ENCODE data around the gene CLK3.
"Not testable (repeated sequence)": the region's sequence is repeated elsewhere in the genome, so short reads cannot be mapped to it uniquely, and the experiment has no call there.

GRCh38 chr15:74661280-74661679 lies 45.6 kb downstream of the CLK3 start:
- TF ChIP-seq, protein P1, sequence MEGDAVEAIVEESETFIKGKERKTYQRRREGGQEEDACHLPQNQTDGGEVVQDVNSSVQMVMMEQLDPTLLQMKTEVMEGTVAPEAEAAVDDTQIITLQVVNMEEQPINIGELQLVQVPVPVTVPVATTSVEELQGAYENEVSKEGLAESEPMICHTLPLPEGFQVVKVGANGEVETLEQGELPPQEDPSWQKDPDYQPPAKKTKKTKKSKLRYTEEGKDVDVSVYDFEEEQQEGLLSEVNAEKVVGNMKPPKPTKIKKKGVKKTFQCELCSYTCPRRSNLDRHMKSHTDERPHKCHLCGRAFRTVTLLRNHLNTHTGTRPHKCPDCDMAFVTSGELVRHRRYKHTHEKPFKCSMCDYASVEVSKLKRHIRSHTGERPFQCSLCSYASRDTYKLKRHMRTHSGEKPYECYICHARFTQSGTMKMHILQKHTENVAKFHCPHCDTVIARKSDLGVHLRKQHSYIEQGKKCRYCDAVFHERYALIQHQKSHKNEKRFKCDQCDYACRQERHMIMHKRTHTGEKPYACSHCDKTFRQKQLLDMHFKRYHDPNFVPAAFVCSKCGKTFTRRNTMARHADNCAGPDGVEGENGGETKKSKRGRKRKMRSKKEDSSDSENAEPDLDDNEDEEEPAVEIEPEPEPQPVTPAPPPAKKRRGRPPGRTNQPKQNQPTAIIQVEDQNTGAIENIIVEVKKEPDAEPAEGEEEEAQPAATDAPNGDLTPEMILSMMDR (IDR thresholded peaks at IDR 0.05): not testable (repeated sequence)
- TF ChIP-seq POLR2A (IDR thresholded peaks at IDR 0.05): not testable (repeated sequence)

Measured in esophagus squamous epithelium (tissue), 4 donors.